Anterior cingulate cortex (tissue), 58 donors: Measurements from ENCODE around the gene ZP3.
A peak's percentile ranks its signal among the peaks of the same experiment; 100 is the strongest.
"Not testable (repeated sequence)": the region's sequence is repeated elsewhere in the genome, so short reads cannot be mapped to it uniquely, and the experiment has no call there.

Source experiments
- DNase-seq, 58 donors: peaks; one replicate each; lab custom pipeline; 2025; lab: John Stamatoyannopoulos, UW

Gene ZP3

DNA sequence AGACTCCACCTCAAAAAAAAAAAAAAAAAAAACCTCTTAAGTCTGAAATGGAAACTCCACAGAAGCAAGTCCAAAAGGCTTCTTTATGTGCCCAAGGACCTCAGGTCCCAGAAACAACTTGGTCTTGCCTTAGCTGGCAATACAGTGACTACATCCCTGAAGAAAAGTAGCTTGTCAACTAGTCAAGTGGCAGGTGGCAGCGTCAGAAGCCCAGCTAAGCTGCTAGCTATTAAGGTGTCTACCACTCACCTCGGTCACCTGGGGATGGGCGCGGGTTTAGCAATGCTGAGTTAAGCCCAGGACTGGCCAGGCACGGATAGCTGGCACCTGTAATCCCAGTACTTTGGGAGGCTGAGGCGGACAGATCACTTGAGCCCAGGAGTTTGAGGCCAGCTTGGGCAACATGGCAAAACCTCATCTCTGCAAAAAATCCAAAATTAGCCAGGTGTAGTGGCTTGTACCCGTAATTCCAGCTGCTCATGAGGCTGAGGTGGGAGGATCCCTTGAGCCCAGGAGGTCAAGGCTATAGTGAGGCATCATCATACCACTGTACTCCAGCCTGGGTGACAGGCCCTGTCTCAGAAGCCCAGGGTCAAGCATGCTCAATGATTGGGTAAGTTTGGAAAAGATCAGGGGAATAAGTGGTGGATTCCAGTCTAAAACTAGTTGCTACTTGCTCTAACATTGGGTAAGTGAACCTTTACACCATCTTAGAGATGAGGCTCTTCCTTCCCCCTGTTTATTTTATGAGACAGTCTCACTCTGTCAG, 14.6 kb downstream of the ZP3 start:
- not testable (repeated sequence) for DNase-seq

- DNase-seq: not testable (repeated sequence)
These were observed 15.7 kb downstream of the ZP3 start for GRCh38 chr7:76440404-76440803.

GRCh38 chr7:76441792-76442191, 17.0 kb downstream of the ZP3 start:
- not testable (repeated sequence) for DNase-seq

DNA sequence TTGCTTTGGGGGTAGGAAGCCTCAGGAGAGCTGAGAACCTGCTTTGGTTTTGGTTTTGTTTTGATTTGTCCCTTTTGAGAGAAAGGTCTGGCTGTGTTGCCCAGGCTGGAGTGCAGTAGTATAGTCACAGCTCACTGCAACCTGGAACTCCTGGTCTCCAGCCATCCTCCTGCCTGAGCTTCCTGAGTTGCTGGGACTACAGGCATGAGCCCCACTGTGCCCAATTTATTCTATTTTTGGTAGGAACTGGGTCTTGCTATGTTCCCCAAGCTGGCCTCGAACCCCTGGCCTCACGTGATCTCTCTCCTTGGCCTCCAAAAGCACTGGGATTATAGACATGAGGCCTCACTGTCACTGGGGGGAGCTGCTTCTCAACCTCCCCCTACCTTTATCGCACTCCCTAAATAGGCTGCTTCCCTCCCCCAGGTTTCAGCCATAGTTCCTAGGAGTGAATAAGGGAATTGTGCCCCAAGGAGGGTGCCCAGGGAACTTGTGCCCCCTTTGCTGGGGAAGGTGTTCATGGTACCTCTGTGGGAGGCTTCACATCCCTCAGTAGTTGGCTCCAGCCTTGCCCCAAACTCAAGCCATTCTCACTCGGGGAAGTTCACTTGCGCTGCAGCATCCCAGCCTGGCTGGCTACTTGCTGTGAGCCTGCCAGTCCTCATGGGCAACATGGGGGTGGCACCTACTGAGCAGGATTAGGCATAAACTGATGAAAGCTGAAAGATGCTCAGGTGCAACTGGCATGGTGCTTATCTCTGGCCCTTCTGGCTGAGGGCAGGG, 18.1 kb downstream of the ZP3 start:
- not testable (repeated sequence) for DNase-seq

- DNase-seq: not testable (repeated sequence)
These were observed 19.1 kb downstream of the ZP3 start for GRCh38 chr7:76443846-76444245.

GRCh38 chr7:76445577-76446008, 20.8 kb downstream of the ZP3 start:
- DNase-seq: peak in 5 of 58 donors; percentile 6 to 34 (median 17)

DNA sequence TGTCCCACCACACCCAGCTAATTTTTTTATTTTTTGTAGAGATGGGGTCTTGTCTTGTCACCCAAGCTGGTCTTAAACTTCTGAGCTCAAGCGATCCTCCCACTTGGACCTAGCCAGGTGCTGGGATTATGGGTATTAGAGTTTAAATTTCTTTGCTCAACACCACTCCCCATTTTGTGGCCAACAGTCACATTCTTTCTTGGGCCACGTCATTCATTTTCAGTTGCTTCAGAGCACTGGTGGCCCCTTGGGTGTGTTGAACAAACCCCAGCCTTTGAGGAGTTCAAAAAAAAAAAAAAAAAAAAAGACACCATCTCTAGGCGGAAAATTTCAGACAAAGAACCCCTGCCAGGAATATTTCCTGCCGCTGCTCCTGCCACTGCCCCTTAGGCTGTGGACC, 32.3 kb downstream of the ZP3 start:
- DNase-seq: not testable (repeated sequence)

GRCh38 chr7:76458504-76458903, 33.8 kb downstream of the ZP3 start:
- DNase-seq: not testable (repeated sequence)

DNA sequence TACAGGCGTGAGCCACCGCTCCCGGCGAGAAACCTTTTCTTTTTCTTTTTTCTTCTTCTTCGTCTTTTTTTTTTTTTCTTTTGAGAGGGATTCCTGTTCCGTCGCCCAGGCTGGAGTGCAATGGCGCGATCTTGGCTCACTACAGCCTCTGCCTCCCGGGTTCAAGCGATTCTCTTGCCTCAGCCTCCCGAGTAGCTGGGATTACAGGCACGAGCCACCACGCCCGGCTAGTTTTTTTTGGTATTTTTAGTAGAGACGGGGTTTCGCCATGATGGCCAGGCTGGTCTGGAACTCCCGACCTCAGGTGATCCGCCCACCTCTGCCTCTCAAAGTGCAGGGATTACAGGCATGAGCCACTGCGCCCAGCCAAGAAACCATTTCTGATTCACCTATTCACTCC, 36.0 kb downstream of the ZP3 start:
- DNase-seq: not testable (repeated sequence)

- not testable (repeated sequence) for DNase-seq
These were observed 36.8 kb downstream of the ZP3 start, which contains the start of gene DTX2 for GRCh38 chr7:76461464-76462101. Gene DTX2 (plus strand): TSS chr7:76461709. CDS start chr7:76480510, 18,801 bp downstream.

- DNase-seq: not testable (repeated sequence)
These were observed 37.6 kb downstream of the ZP3 start for GRCh38 chr7:76462271-76462882.

DNA sequence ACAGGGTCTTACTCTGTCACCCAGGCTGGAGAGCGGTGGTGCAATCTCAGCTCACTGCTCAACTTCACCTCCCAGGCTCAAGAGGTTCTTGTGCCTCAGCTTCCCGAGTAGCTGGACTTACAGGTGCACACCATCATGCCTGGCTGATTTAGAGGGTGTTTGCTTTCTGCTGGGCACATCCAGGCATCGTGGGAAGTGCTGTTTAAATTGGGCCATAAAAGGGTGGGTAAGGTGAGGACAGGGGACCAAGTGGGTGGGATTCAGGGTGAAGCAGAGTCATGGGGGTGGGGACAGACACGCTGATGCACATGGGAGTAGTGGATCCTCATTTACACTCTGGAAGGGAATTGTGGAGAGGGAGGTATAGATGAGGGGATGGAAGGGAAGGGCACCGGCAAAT, 40.2 kb downstream of the ZP3 start:
- DNase-seq: not testable (repeated sequence)

DNA sequence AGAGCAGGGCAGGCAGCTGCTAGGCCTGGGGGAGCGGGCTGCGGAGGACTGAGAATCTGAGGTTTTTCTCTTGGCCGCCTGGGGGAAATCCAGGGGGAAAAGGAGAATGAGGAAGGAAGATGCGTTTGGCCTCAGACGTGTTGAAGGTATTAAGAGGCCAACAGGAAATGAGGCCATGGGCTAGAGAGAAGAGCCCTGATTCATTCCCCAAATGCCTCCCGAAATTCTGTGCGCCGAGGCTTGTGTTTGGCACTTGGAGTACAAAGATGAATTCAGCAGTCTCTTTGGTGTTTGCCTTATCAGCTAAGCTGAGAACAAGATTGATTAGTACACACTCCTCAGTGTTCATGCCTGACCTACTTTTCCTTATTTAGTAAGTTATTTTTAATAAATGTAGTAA, 41.2 kb downstream of the ZP3 start:
- DNase-seq: not testable (repeated sequence)

GRCh38 chr7:76467743-76468404, 43.1 kb downstream of the ZP3 start:
- not testable (repeated sequence) for DNase-seq

GRCh38 chr7:76471556-76472221, 46.9 kb downstream of the ZP3 start:
- not testable (repeated sequence) for DNase-seq

DNA sequence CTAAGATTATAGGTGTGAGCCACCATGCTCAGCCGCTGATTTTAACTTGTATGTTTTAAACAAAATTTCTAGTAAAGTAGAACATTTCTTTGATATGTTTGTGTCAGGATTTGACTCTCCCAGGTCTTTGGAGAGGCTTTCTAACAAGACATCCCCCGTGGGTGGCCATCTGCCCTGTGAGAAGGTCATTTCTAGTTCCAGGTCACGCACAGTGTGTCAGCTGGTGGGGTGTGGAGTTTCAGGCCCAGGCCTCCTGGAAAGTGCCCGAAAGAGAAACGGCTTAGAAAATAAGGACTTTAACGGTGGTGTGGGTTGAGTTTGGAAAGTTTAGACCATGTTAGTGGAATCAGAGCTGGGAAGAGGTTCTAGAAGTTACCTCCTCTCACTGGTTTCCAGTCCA, 48.3 kb downstream of the ZP3 start:
- DNase-seq: not testable (repeated sequence)

- DNase-seq: not testable (repeated sequence)
These were observed 51.5 kb downstream of the ZP3 start for GRCh38 chr7:76476280-76476679.

- not testable (repeated sequence) for DNase-seq
These were observed 52.2 kb downstream of the ZP3 start for GRCh38 chr7:76476742-76477474.

DNA sequence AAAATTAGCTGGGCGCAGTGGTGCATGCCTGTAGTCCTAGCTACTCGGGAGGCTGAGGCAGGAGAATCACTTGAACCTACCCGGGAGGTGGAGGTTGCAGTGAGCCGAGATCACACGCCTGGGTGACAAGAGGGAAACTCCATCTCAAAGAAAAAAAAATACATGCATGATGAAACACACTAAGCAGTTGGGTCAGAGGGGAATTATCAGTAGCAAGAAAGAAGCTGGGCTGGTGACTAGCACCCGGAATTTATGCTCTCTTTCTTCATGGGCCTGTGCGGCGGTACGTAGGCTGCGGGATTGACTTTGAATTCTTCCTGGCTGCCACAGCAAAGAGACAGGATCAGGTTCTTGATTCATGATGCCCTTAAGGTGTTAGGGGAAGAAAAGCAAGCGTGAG, 54.9 kb downstream of the ZP3 start:
- DNase-seq: not testable (repeated sequence)
